Panc1 (cell line): Measurements from ENCODE around the gene MYPN. TPM values are rescaled to one million over a fixed set of nuclear protein-coding genes. Genes with fewer than 3 reads are reported as not detected.

Experiments used
- ATAC-seq: fragments of 200-7000 bp; cut with Tn5 transposase; 2 replicates; pipeline ENCODE4 v1.9.1; 2020; ENCODE audit warnings: mild to moderate bottlenecking, moderate library complexity
- BruUV-seq: library from RNA; stranded (reverse); fragments of 400-500 nt; replicated peaks from 2 replicates; lab custom pipeline; 2021; lab: Mats Ljungman, UMichigan
- CTCF ChIA-PET: fragments of 300-600 bp; sonication (Branson Sonifier 250); formaldehyde crosslinking; loops from one replicate; lab custom pipeline; 2022; ENCODE audit warnings: antibody characterized with exemption; lab: Charles Lee
- POLR2A ChIA-PET: fragments of 300-600 bp; sonication (Branson Sonifier 250); formaldehyde crosslinking; loops from one replicate; lab custom pipeline; 2022; ENCODE audit warnings: antibody characterized with exemption; lab: Charles Lee
- DNase-seq: peaks from one replicate; pipeline ENCODE4 v3.0.0-alpha.2; 2010; ENCODE audit warnings: low read depth, low spot score
- H3K27ac ChIP-seq: 2 replicates; pipeline ENCODE4 v1.5.1; 2011; ENCODE audit warnings: mild to moderate bottlenecking, low read length, inconsistent platforms
- H3K27me3 ChIP-seq: fragments of 200-500 bp; sonication (Bioruptor generic); 2 replicates; pipeline ENCODE4 v1.6.0; 2014; ENCODE audit warnings: low read length, inconsistent platforms; ENCODE audit not compliant: control insufficient read depth, insufficient read depth
- H3K36me3 ChIP-seq: fragments of 200-500 bp; sonication (Bioruptor generic); 2 replicates; pipeline ENCODE4 v1.5.1; 2014; ENCODE audit warnings: inconsistent platforms, mild to moderate bottlenecking, low read length, moderate library complexity; ENCODE audit not compliant: control insufficient read depth, insufficient read depth
- H3K4me1 ChIP-seq: 2 replicates; pipeline ENCODE4 v1.5.1; 2011; ENCODE audit warnings: inconsistent platforms, mild to moderate bottlenecking, low read length, moderate library complexity; ENCODE audit not compliant: control insufficient read depth, insufficient read depth
- H3K4me3 ChIP-seq, 2 experiments: 2 replicates each; pipeline ENCODE4 v1.5.1; 2011 to 2012; ENCODE audit warnings: low read depth in 2 of 2, low read length in 2 of 2, mild to moderate bottlenecking in 2 of 2, inconsistent platforms in 1 of 2, moderate library complexity in 1 of 2
- H3K9me3 ChIP-seq: fragments of 200-500 bp; sonication (Bioruptor generic); 2 replicates; pipeline ENCODE4 v1.5.1; 2014; ENCODE audit warnings: low read depth, mild to moderate bottlenecking, inconsistent platforms, low read length, moderate library complexity; ENCODE audit not compliant: control insufficient read depth, insufficient read depth
- POLR2AphosphoS5 ChIP-seq: IDR thresholded peaks from 2 replicates; pipeline ENCODE4 v1.6.1; 2012; ENCODE audit warnings: mild to moderate bottlenecking, low read depth, low read length, moderate library complexity
- SIN3A ChIP-seq: IDR thresholded peaks from 2 replicates; pipeline ENCODE4 v1.6.1; 2012; ENCODE audit warnings: low read depth, mild to moderate bottlenecking, low read length, moderate library complexity, borderline replicate concordance; ENCODE audit not compliant: insufficient read depth
- TCF7L2 ChIP-seq: IDR thresholded peaks from 2 replicates; pipeline ENCODE4 v1.6.1; 2011; ENCODE audit warnings: mild to moderate bottlenecking, low read depth, low read length, inconsistent platforms
- in situ Hi-C: cut with HindIII; loops from 2 replicates; pipeline ENCODE4 v1.10.0; 2016; ENCODE audit warnings: low sequenced_read_pairs, low pct_unique_long_range_greater_than_20kb
- intact Hi-C: fragments of 100-400 bp; cut with micrococcal nuclease; formaldehyde crosslinking; loops from one replicate; pipeline ENCODE4 v1.10.0; 2022; ENCODE audit not compliant: unreplicated experiment
- total RNA-seq: library from RNA; stranded (reverse); gene quantifications from one replicate; pipeline ENCODE4 v1.2.1, GENCODE V29; 2021; ENCODE audit not compliant: unreplicated experiment
- TF ChIP-seq, protein P1 (sequence below), 2 experiments: IDR thresholded peaks; 2 replicates each; pipeline ENCODE4 v1.6.1; 2011 to 2012; ENCODE audit warnings: low read depth in 2 of 2, control low read depth in 1 of 2, low read length in 1 of 2, mild to moderate bottlenecking in 1 of 2, moderate library complexity in 1 of 2; ENCODE audit not compliant: insufficient read depth in 1 of 2
- TF ChIP-seq, protein P2 (sequence below): fragments of 450-650 bp; IDR thresholded peaks from 2 replicates; pipeline ENCODE4 v1.5.1; 2017; ENCODE audit warnings: mild to moderate bottlenecking

Gene MYPN
- total RNA-seq, 1 experiment from 2014 or later = 39.1 TPM

DNA sequence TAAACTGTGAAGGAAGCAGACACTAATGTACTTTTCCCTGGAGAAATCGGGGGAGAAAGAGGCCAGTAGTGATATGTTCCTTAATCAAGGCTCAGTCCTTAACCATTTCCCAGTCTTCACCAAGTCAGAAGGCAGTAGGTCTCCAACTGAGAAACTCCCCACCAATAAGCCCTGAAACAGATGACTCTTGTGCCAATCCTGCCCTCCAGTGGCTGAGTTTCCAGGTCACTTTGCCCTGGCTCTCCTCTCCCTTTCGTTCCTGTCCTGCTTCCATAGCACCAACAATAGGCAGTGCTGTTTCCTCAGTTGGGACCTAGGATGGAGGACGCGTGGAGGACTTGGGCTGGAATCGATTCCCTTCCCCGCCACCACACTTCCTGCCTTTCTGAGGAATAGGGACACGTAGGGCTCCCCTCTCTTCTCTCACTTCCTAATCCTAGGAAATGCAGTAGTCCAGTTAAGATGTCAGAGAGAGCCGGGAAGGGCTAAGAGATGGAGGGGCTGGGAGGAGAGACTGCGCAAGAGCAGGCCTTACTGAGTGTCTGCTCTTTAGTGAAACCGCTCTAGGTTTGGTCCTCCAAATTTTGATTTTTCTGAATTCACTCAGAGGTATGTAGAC lies 99.2 kb downstream of the MYPN start:
- peak; percentile 95 for ATAC-seq
- Histone ChIP-seq H3K27ac (peak overlapping the region; percentile 68), H3K4me1 (no peaks in the 10 kb centered on the region), H3K27me3 (no peaks in the 10 kb centered on the region), H3K9me3 (no peaks in the 10 kb centered on the region), H3K4me3 (no peak overlapping the region), H3K36me3 (no peaks in the 10 kb centered on the region; the same call in 1 of the 2 replicates)
- no peak for DNase-seq
- in situ Hi-C loops = no loop called here
- ChIA-PET POLR2A (no interaction called here), CTCF (no interaction called here)
- BruUV-seq = no TSS peak
- intact Hi-C loops = loop anchor here (2.0 kb wide), 1 partner anchor 126 kb away; no protein-coding TSS in a partner anchor
- TF ChIP-seq, protein P1, sequence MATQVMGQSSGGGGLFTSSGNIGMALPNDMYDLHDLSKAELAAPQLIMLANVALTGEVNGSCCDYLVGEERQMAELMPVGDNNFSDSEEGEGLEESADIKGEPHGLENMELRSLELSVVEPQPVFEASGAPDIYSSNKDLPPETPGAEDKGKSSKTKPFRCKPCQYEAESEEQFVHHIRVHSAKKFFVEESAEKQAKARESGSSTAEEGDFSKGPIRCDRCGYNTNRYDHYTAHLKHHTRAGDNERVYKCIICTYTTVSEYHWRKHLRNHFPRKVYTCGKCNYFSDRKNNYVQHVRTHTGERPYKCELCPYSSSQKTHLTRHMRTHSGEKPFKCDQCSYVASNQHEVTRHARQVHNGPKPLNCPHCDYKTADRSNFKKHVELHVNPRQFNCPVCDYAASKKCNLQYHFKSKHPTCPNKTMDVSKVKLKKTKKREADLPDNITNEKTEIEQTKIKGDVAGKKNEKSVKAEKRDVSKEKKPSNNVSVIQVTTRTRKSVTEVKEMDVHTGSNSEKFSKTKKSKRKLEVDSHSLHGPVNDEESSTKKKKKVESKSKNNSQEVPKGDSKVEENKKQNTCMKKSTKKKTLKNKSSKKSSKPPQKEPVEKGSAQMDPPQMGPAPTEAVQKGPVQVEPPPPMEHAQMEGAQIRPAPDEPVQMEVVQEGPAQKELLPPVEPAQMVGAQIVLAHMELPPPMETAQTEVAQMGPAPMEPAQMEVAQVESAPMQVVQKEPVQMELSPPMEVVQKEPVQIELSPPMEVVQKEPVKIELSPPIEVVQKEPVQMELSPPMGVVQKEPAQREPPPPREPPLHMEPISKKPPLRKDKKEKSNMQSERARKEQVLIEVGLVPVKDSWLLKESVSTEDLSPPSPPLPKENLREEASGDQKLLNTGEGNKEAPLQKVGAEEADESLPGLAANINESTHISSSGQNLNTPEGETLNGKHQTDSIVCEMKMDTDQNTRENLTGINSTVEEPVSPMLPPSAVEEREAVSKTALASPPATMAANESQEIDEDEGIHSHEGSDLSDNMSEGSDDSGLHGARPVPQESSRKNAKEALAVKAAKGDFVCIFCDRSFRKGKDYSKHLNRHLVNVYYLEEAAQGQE (IDR thresholded peaks at IDR 0.05; ENCODE audit: insufficient read depth in 1 of 2, low read depth in 2 of 2, low read length in 1 of 2) = no peak
- TF ChIP-seq, protein P2, sequence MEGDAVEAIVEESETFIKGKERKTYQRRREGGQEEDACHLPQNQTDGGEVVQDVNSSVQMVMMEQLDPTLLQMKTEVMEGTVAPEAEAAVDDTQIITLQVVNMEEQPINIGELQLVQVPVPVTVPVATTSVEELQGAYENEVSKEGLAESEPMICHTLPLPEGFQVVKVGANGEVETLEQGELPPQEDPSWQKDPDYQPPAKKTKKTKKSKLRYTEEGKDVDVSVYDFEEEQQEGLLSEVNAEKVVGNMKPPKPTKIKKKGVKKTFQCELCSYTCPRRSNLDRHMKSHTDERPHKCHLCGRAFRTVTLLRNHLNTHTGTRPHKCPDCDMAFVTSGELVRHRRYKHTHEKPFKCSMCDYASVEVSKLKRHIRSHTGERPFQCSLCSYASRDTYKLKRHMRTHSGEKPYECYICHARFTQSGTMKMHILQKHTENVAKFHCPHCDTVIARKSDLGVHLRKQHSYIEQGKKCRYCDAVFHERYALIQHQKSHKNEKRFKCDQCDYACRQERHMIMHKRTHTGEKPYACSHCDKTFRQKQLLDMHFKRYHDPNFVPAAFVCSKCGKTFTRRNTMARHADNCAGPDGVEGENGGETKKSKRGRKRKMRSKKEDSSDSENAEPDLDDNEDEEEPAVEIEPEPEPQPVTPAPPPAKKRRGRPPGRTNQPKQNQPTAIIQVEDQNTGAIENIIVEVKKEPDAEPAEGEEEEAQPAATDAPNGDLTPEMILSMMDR = peak; percentile 89

DNA sequence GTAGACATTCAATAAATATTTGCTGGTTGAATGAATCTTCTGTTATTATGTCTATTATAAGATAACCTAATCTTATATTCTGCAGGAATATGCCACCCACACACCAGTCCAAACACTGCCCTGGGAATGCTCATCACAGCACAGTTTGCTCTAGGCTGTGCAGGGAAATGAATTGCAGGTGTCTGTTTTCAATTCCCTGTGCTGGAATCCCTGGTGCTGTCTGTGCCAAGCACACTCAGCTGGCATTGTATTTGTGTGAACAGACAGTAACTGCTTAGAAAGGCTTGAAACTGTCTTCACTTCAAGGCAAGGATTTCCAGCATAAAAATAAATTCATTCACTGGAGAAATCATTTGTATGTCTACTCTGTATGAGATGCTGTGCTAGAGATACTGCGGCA lies 102.4 kb downstream of the MYPN start:
- Histone ChIP-seq H3K36me3 (no peaks in the 10 kb centered on the region; the same call in 1 of the 2 replicates), H3K4me3 (no peak overlapping the region), H3K27me3 (no peaks in the 10 kb centered on the region), H3K4me1 (no peaks in the 10 kb centered on the region), H3K9me3 (no peaks in the 10 kb centered on the region), H3K27ac (no peak overlapping the region)
- no TSS peak for BruUV-seq
- ChIA-PET POLR2A (no interaction called here), CTCF (interaction anchor here (2.4 kb wide), 1 partner anchor 91 kb away, joined by 30 read pairs; no protein-coding TSS in a partner anchor)
- in situ Hi-C loops (no loop called here), intact Hi-C loops (loop anchor here (5.0 kb wide), 1 partner anchor 91 kb away; no protein-coding TSS in a partner anchor)
- ATAC-seq (no peak), DNase-seq (no peak)
- TF ChIP-seq, protein P1 (IDR thresholded peaks at IDR 0.05; ENCODE audit: insufficient read depth in 1 of 2, low read depth in 2 of 2, low read length in 1 of 2) = no peak
- no peak for TF ChIP-seq SIN3A
- TF ChIP-seq POLR2AphosphoS5 = no peak
- TF ChIP-seq, protein P2 = no peak
- no peak for TF ChIP-seq TCF7L2
